Endothelial cell of umbilical vein (primary cell): ENCODE measurements around the gene MYRIP. TPM values are rescaled to one million over a fixed set of nuclear protein-coding genes. Genes with fewer than 3 reads are reported as not detected.

ENCODE experiments used
- BruUV-seq: library from RNA; stranded (reverse); fragments of 400-500 nt; replicated peaks from 2 replicates; lab custom pipeline; 2021; lab: Mats Ljungman, UMichigan
- CTCF ChIA-PET: fragments of 300-600, 350-600 bp; sonication (Branson Sonifier 250); formaldehyde crosslinking; loops from one replicate; lab custom pipeline; 2021; ENCODE audit warnings: antibody characterized with exemption, inconsistent platforms; lab: Charles Lee
- POLR2A ChIA-PET: fragments of 300-600, 350-600 bp; sonication (Branson Sonifier 250); formaldehyde crosslinking; loops from one replicate; lab custom pipeline; 2021; ENCODE audit warnings: antibody characterized with exemption, inconsistent platforms; lab: Charles Lee
- DNase-seq: peaks from one replicate; pipeline ENCODE4 v3.0.0-alpha.2; 2011; ENCODE audit warnings: low read depth, low spot score
- FAIRE-seq: peaks from 2 replicates; lab custom pipeline; 2011; peaks lifted over from hg19 to GRCh38; lab: Jason Lieb, UNC
- H2AFZ ChIP-seq: 2 replicates; pipeline ENCODE4 v1.6.0; 2012; ENCODE audit warnings: low read depth, low read length, control low read depth, inconsistent platforms
- H3K27ac ChIP-seq: 2 replicates; pipeline ENCODE4 v1.5.1; 2011; ENCODE audit warnings: low read depth, mild to moderate bottlenecking, control low read depth, low read length, moderate library complexity; ENCODE audit not compliant: insufficient read depth
- H3K27me3 ChIP-seq, 2 experiments: 2 replicates each; pipeline versions ENCODE4 v1.6.0 to v1.6.1; 2011; ENCODE audit warnings: low read length in 2 of 2, mixed read lengths in 1 of 2; ENCODE audit not compliant: control insufficient read depth in 2 of 2, insufficient read depth in 2 of 2
- H3K36me3 ChIP-seq, 2 experiments: 2 replicates in 1 of 2; 3 replicates in 1 of 2; pipeline ENCODE4 v1.5.1; 2011; ENCODE audit warnings: low read length in 2 of 2, mild to moderate bottlenecking in 1 of 2, moderate library complexity in 1 of 2; ENCODE audit not compliant: control insufficient read depth in 2 of 2, insufficient read depth in 2 of 2; ENCODE audit errors: extremely low read depth in 1 of 2
- H3K4me1 ChIP-seq: 3 replicates; pipeline ENCODE4 v1.5.1; 2011; ENCODE audit warnings: mild to moderate bottlenecking, low read length; ENCODE audit not compliant: control insufficient read depth, insufficient read depth; ENCODE audit errors: extremely low read depth
- H3K4me2 ChIP-seq: 2 replicates; pipeline ENCODE4 v1.6.1; 2011; ENCODE audit warnings: low read length, control low read depth, mixed read lengths; ENCODE audit not compliant: insufficient read depth
- H3K4me3 ChIP-seq, 3 experiments: fragments of 200-600 bp in 1 of 3; sonication (generic), shearing (Covaris generic) in 1 of 3; replicated peaks in 1 of 3; 2 replicates each; pipeline ENCODE4 v1.5.1; 2011 to 2016; ENCODE audit warnings: control low read depth in 3 of 3, low read length in 3 of 3, mild to moderate bottlenecking in 2 of 3, inconsistent platforms in 1 of 3, low read depth in 1 of 3, moderate library complexity in 1 of 3; ENCODE audit not compliant: insufficient read depth in 1 of 3
- H3K79me2 ChIP-seq: 2 replicates; pipeline ENCODE4 v1.6.0; 2012; ENCODE audit warnings: low read length, inconsistent platforms; ENCODE audit not compliant: control insufficient read depth, insufficient read depth
- H3K9ac ChIP-seq: replicated peaks from 2 replicates; pipeline ENCODE3; 2011; ENCODE audit warnings: low read length, control low read depth; ENCODE audit not compliant: insufficient read depth; ENCODE audit errors: extremely low read depth
- H3K9me1 ChIP-seq: replicated peaks from 3 replicates; pipeline ENCODE4 v1.6.0; 2011; ENCODE audit warnings: mild to moderate bottlenecking, low read length; ENCODE audit not compliant: control insufficient read depth, insufficient read depth; ENCODE audit errors: extremely low read depth
- H3K9me3 ChIP-seq: replicated peaks from 2 replicates; pipeline ENCODE4 v1.5.1; 2012; ENCODE audit warnings: low read length, inconsistent platforms; ENCODE audit not compliant: control insufficient read depth, insufficient read depth
- H4K20me1 ChIP-seq: replicated peaks from 2 replicates; pipeline ENCODE3; 2011; ENCODE audit warnings: mild to moderate bottlenecking, low read length; ENCODE audit not compliant: control insufficient read depth, insufficient read depth; ENCODE audit errors: extremely low read depth
- EZH2 ChIP-seq: IDR thresholded peaks from 2 replicates; pipeline ENCODE4 v1.6.1; 2012; ENCODE audit warnings: borderline replicate concordance, low read depth, mild to moderate bottlenecking, moderate library complexity, low read length, inconsistent platforms; ENCODE audit not compliant: severe bottlenecking
- FOS ChIP-seq: IDR thresholded peaks from 2 replicates; pipeline ENCODE4 v1.6.1; 2011; ENCODE audit warnings: mild to moderate bottlenecking, low read length, moderate library complexity, borderline replicate concordance; ENCODE audit not compliant: insufficient read depth
- GATA2 ChIP-seq: IDR thresholded peaks from 2 replicates; pipeline ENCODE4 v1.7.0; 2011; ENCODE audit warnings: low read depth, mild to moderate bottlenecking, moderate library complexity, mixed read lengths, low read length; ENCODE audit not compliant: insufficient read length, insufficient read depth
- JUN ChIP-seq: IDR thresholded peaks from 2 replicates; pipeline ENCODE4 v1.6.1; 2011; ENCODE audit warnings: borderline replicate concordance, low read depth; ENCODE audit not compliant: insufficient read length, insufficient read depth
- MYC ChIP-seq: IDR thresholded peaks from one replicate; pipeline ENCODE4 v1.6.1; 2011; ENCODE audit warnings: mild to moderate bottlenecking, low read depth, low read length
- POLR2A ChIP-seq: IDR thresholded peaks from 2 replicates; pipeline ENCODE4 v1.6.1; 2012; ENCODE audit warnings: low read depth, mild to moderate bottlenecking, control low read depth, low read length
- POLR2AphosphoS5 ChIP-seq: IDR thresholded peaks from 2 replicates; pipeline ENCODE4 v1.6.1; 2012; ENCODE audit warnings: low read depth, mild to moderate bottlenecking, control low read depth, low read length, moderate library complexity; ENCODE audit not compliant: insufficient read depth
- dilution Hi-C: fragments of 300-500 bp; cut with MboI; formaldehyde crosslinking; loops from one replicate; pipeline ENCODE4 v1.15.0; 2019; ENCODE audit warnings: low sequenced_read_pairs; ENCODE audit not compliant: extremely low pct_ligation_motif_present
- intact Hi-C: fragments of 100-400 bp; cut with micrococcal nuclease; formaldehyde crosslinking; loops from one replicate; pipeline ENCODE4 v1.10.0; 2022
- polyA plus RNA-seq, 4 experiments: library from polyadenylated mRNA; depleted of rRNA in 3 of 4; stranded (reverse) in 3 of 4; unstranded in 1 of 4; fragments of >200 nt; gene quantifications; 2 replicates each; pipeline versions ENCODE4 v1.2.1 to v1.2.3, GENCODE V29; 2011 to 2012; ENCODE audit warnings: missing spikeins in 1 of 4
- total RNA-seq: library from RNA; stranded (reverse); gene quantifications from 2 replicates; pipeline ENCODE4 v1.2.3, GENCODE V29; 2021
- TF ChIP-seq, protein P1 (sequence below): IDR thresholded peaks from 2 replicates; pipeline ENCODE4 v1.6.1; 2011; ENCODE audit not compliant: insufficient read depth, insufficient read length
- TF ChIP-seq, protein P2 (sequence below), 2 donors: IDR thresholded peaks; 1 replicate in 1 of 2; 2 replicates in 1 of 2; pipeline ENCODE4 v1.5.1; 2011; ENCODE audit warnings: low read length in 2 of 2, mild to moderate bottlenecking in 2 of 2, moderate library complexity in 2 of 2, control low read depth in 1 of 2, inconsistent platforms in 1 of 2, low read depth in 1 of 2; ENCODE audit not compliant: insufficient read depth in 1 of 2; ENCODE audit errors: extremely low read depth in 1 of 2

MYRIP gene
- total and polyA plus RNA-seq, 2 donors (not counting 3 experiments of a cell fraction or from before 2014, with no cell fraction given), result 6.7 to 11.9 TPM

DNA sequence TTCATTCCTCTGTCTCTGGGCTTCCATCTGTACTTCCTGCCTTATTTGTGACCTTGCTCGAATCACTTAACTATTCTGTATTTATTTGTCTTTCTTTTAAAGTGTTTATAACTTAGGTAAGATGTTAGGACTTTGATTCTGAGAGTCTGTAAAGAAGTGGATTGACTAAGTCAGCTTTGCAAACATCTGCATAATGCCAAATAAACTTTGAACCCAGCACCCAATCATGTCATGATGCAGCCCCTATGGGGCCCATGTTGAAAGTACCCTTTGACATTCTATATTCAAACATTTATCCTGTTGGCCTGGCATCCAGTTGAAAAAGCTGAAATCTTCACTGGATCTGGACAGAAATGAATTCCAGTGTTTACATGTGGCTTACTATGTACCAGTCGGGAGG lies 3.8 kb upstream of the MYRIP start:
- dilution Hi-C loops, result no loop called here
- CTCF ChIA-PET, result interaction anchor here (0.9 to 1.0 kb wide), 2 partner anchors 14 to 81 kb away, joined by 3 to 7 read pairs; no protein-coding TSS in a partner anchor
- BruUV-seq, result no TSS peak

More for the DNA sequence above, 3.8 kb upstream of the MYRIP start:
- TF ChIP-seq GATA2 (no peak), POLR2A (no peak), FOS (no peak), JUN (no peak), MYC (no peak), EZH2 (no peak), POLR2AphosphoS5 (no peak)
- TF ChIP-seq, protein P1, sequence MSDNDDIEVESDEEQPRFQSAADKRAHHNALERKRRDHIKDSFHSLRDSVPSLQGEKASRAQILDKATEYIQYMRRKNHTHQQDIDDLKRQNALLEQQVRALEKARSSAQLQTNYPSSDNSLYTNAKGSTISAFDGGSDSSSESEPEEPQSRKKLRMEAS, result no peak
- TF ChIP-seq, protein P2, sequence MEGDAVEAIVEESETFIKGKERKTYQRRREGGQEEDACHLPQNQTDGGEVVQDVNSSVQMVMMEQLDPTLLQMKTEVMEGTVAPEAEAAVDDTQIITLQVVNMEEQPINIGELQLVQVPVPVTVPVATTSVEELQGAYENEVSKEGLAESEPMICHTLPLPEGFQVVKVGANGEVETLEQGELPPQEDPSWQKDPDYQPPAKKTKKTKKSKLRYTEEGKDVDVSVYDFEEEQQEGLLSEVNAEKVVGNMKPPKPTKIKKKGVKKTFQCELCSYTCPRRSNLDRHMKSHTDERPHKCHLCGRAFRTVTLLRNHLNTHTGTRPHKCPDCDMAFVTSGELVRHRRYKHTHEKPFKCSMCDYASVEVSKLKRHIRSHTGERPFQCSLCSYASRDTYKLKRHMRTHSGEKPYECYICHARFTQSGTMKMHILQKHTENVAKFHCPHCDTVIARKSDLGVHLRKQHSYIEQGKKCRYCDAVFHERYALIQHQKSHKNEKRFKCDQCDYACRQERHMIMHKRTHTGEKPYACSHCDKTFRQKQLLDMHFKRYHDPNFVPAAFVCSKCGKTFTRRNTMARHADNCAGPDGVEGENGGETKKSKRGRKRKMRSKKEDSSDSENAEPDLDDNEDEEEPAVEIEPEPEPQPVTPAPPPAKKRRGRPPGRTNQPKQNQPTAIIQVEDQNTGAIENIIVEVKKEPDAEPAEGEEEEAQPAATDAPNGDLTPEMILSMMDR (IDR thresholded peaks at IDR 0.05; ENCODE audit: extremely low read depth in 1 of 2, insufficient read depth in 1 of 2, low read depth in 1 of 2, low read length in 2 of 2), result no peak
- no peaks in the 10 kb centered on the region for H3K9me1 ChIP-seq
- peaks cover 7% of the 10 kb centered on the region for H3K4me1 ChIP-seq
- H4K20me1 ChIP-seq, result no peaks in the 10 kb centered on the region
- DNase-seq (no peak), FAIRE-seq (no peak)
- no peaks in the 10 kb centered on the region for H3K9me3 ChIP-seq
- no peaks in the 10 kb centered on the region for H3K36me3 ChIP-seq
- H3K9ac ChIP-seq, result no peak overlapping the region
- H3K4me2 ChIP-seq, result no peak overlapping the region
- no peak overlapping the region for H2AFZ ChIP-seq
- H3K79me2 ChIP-seq, result no peaks in the 10 kb centered on the region
- no peak overlapping the region for H3K4me3 ChIP-seq
- intact Hi-C loops, result no loop called here
- POLR2A ChIA-PET, result no interaction called here
- no peaks in the 10 kb centered on the region for H3K27me3 ChIP-seq
- H3K27ac ChIP-seq, result no peak overlapping the region
